HG02763 (cell line): Measurements from ENCODE around the gene GOLGA6L24.
"Not testable (repeated sequence)": the region's sequence is repeated elsewhere in the genome, so short reads cannot be mapped to it uniquely, and the experiment has no call there.

ENCODE experiments used
- ATAC-seq: cut with Tn5 transposase; IDR thresholded peaks from one replicate; pipeline ENCODE4 v1.9.1; 2021; ENCODE audit warnings: mild to moderate bottlenecking, moderate library complexity; ENCODE audit not compliant: unreplicated experiment

The GOLGA6L24 gene, protein sequence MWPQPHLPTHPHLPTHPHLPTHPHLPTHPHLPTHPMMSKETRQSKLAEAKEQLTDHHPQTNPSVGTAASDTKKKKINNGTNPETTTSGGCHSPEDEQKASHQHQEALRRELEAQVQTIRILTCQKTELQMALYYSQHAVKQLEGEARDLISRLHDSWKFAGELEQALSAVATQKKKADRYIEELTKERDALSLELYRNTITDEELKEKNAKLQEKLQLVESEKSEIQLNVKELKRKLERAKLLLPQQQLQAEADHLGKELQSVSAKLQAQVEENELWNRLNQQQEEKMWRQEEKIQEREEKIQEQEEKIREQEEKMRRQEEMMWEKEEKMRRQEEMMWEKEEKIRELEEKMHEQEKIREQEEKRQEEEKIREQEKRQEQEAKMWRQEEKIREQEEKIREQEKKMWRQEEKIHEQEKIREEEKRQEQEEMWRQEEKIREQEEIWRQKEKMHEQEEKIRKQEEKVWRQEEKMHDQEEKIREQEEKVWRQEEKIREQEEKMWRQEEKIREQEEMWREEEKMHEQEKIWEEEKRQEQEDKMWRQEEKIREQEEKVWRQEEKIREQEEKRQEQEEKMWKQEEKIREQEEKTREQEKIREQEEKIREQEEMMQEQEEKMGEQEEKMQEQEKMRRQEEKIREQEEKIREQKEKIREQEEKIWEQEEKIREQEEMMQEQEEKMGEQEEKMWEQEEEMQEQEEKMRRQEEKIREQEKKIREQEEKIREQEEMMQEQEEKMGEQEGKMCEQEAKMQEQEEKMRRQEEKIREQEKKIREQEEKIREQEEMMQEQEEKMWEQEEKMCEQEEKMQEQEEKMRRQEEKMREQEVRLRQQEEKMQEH

GRCh38 chr15:28357984-28358383 lies at the start of gene GOLGA6L24:
GOLGA6L24 (minus strand) TSS chr15:28358084; CDS start chr15:28358023, 61 bp downstream.
- not testable (repeated sequence) for ATAC-seq

DNA sequence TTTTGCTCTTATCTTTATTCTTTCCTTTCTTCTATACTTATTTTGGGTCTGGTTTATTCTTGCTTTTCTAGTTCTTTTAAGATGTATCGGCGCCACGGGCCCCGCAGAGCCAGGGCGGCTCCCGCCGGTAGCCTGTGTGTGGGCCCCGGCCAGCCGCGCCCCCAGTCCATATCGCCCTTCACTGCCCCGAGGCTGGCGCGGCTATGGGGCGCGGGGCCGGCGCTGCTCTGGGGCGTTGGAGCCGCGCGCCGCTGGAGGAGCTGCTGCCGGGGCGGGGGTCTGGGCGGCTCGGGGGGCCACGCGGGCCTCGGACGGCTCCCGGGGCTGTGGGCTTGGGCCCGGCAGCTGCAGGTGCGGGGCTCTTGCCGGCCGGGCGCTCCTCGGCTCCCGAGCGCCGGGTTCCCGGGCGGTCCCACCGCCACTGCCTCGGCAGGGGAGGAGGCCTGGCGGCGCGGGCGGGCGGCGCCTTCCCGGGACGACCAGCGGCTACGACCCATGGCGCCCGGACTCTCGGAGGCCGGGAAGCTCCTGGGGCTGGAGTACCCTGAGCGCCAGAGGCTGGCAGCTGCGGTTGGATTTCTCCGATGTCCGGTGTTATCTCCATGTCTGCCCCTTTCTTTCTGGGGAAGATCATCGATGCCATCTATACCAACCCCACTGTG lies 45.0 kb upstream of the GOLGA6L24 start:
- not testable (repeated sequence) for ATAC-seq

DNA sequence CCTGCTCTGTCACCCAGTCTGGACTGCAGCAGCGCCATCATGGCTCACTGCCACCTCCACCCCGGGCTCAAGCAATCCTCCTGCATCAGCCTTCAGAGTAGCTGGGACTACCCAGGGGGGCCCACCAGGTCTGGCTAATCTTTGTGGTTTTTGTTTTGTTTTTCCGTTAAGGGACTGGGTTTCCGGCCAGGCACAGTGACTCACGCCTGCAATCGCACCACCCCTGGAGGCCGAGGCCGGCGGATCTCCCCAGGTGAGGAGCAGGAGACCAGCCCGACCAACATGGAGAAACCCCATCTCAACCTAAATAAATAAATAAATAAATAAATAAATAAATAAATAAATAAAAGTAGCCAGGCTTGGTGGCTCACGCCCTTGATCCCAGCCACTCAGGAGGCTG lies 38.1 kb upstream of the GOLGA6L24 start:
- not testable (repeated sequence) for ATAC-seq

DNA sequence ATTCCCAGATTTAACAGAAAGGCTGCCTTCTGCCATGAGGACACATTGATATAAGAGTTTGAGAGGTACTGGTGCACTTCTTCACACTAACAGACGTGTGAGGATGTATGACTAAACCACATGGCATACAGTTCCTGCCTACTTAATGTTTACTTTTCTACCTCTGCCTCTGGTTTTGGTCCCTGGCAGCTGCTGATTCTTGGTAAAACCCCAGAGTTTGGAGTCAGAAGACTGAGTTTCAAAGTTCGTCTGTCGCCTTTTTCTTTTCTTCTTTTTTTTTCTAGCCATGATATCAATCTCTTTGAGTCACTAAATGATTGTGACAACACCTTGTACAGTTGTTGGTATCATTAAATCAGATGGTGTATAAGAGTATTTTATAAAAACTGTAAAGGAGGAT lies 22.2 kb upstream of the GOLGA6L24 start:
- not testable (repeated sequence) for ATAC-seq

DNA sequence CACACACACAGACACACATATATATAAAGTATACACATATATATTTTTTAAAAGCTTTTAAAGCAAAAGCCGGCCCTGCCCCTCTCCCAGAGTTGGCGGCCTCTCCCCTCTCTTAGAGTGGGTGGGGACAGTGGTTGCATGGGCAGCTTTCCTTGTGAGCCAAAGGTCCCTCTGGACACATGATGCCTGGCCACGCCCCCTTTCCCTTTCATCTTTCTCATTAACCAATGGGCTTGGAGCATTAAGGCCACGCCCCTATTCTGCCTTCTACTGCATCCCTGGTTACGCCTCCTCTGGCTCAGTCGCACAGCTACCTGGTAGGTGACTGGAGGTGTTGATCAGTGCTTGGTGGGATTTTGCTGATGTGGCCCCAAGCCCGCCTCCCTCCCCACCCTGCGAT lies 20.5 kb upstream of the GOLGA6L24 start, which contains the start of gene GOLGA8F:
Gene GOLGA8F, plus strand, starts transcription at position 301 of the 400 bp plus-strand sequence. Its CDS starts 98 bp downstream, at position 399.
- ATAC-seq = not testable (repeated sequence)

DNA sequence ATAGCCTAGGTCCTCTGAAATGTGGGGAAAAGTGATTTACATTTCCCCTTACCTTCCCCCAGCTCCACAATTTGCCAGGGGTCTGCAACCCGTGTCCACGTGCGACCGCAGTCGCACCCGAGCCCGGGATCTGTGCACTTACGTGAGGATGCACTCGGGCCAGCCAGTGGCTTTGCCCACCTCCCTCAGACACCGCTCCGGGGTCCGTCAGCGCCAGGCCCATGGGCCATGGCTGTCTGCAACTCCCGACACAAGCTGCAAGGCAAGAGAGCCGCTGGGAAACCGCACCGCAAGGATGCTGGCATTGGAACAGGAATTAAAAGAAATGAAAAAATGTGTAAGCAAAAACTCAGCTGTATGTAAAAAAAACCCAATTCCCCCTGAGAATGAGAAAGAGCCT lies 7.6 kb upstream of the GOLGA6L24 start:
- ATAC-seq = not testable (repeated sequence)

DNA sequence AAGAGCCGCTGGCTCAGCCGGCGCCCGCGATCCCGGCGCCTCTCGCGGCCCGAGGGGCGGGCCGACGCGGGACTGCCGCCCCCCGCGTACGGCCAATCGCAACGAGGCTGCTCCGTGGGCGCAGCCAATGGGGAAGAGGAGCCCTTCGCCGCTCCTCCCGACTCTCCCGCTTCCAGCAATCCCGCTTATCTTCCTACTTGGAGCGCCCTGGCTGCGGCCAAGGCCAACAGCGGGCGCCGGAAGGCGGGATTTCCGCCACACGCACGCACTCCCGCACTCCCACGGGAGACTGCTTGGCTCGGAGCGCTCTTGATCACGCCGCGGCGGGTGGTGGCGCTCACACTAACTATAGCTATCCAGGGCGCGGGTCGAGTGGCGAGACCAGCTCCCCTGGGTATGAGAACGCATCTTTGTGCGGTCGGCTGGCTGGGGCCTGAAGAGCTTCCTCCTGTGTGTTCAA lies 35.7 kb downstream of the GOLGA6L24 start, which contains the start of gene HERC2:
Gene HERC2, minus strand, starts transcription at position 51 of the 460 bp plus-strand sequence. CDS start 746 bp downstream, outside the sequence.
- ATAC-seq = not testable (repeated sequence)

DNA sequence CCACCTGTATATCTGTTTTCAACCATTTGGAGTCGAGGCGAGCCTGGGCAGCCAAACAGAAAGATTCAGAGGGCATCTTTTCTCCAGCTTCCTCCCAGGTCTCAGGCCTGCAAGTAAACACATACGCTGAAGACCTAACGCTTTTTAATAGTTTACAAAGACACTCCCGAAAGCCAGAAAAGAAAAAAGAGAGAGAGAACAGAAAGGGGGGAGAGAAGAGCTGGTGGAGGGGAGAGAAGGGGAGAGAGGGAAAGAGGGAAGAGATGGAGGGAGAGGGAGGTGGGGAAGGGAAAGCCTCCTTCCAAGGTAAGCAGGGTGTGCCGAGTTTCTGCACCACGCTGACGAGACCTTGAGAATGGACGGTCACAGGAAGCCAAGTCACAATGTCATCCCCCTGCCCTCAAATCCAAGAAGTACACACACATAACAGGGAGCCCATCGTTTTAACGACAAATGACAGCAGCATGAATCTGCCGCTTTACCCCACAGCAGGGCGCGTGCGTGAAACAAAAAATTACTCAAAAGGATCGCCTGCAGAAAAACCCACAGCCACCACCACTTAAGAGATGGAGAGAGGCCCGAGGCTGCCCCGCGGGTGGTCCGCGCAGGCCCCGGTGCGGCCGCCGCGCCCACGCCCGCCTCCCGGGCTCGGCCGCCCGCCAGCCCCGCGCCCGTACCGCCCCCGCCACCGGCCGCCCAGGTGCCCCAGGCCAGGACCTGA lies 36.4 kb downstream of the GOLGA6L24 start:
- not testable (repeated sequence) for ATAC-seq

DNA sequence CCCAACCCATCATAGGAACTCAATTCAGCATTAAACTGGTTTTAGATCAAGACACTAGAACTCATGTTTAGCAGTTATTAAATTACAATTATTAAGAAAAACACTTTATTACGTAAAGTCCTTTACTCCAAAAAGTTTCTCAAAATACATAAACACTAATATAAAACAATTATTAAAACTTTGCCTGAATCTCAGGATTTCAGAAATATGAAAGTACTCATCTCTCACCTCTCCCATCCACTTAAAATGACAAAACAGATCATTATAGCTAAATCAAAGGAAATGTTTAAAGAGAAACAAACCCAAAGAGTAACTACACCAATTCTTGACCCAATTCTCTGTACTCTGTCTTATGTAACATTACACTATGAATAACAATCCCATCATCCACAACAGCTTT lies 38.2 kb downstream of the GOLGA6L24 start:
- ATAC-seq = not testable (repeated sequence)

GRCh38 chr15:28318828-28319227 lies 39.1 kb downstream of the GOLGA6L24 start:
- ATAC-seq = not testable (repeated sequence)

DNA sequence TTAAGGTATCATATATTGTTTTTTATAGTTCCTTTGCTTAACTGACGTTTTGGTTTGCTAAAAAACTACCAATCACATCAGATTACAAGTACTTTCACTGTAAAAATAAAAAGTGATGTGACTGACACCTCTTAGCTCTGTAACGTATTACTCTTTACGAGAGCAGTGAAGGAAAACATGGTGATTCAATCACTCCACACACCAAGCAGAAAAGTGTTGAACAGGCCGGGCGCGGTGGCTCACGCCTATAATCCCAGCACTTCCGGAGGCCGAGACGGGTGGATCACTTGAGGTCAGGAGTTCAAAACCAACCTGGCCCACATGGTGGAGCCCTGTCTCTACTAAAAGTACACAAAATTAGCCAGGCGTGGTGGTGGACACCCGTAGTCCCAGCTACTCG lies 39.8 kb downstream of the GOLGA6L24 start:
- ATAC-seq = not testable (repeated sequence)

DNA sequence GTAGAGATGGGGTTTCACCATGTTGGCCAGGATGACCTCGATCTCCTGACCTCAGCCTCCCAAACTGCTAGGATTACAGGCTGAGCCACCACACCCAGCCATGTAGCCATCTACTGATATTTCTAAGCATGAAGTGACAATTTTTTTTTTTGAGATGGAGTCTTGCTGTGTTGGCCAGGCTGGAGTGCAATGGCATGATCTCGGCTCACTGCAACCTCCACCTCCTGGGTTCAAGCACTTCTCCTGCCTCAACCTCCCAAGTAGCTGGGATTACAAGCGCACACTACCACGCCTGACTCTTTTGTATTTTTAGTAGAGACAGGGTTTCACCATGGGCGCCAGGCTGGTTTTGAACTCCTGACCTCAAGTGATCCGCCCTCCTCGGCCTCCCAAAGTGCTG lies 40.9 kb downstream of the GOLGA6L24 start:
- ATAC-seq = not testable (repeated sequence)

- not testable (repeated sequence) for ATAC-seq
Measured at GRCh38 chr15:28310454-28310853, 47.4 kb downstream of the GOLGA6L24 start.

DNA sequence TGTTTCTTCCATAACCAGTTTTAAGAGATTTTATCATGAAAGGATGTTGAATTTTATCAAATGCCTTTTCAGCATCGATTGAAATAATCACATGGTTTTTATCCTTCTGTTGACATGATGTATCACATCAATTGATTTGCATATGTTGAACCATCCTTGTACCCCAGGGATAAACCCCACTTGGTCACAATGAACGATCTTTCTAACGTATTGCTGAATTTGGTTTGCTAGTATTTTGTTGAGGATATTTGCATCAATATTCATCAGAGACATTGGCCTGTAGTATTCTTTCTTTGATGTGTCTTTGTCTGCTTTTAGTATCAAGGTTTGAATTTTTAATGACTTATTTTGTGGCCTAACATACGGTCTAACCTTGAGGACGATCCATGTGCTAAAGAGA lies 49.2 kb downstream of the GOLGA6L24 start:
- ATAC-seq = not testable (repeated sequence)
